Breast epithelium (tissue), 4 donors: Measurements from ENCODE around the gene PRR12. TPM values are rescaled to one million over a fixed set of nuclear protein-coding genes. Genes with fewer than 3 reads are reported as not detected.

Source experiments
- DNase-seq, 2 donors: peaks; one replicate each; pipeline ENCODE4 v3.0.0-alpha.2; 2019; ENCODE audit warnings: low spot score in 2 of 2
- H3K27ac ChIP-seq, 2 donors: fragments of 200-600 bp; sonication (generic) in 1 of 2; one replicate each; pipeline ENCODE4 v1.5.1; 2016 to 2019; ENCODE audit warnings: mild to moderate bottlenecking in 1 of 2
- H3K27me3 ChIP-seq, 2 donors: fragments of 200-600 bp; sonication (generic) in 1 of 2; one replicate each; pipeline versions ENCODE4 v1.5.1 to v1.6.0; 2017 to 2019; ENCODE audit warnings: control low read depth in 1 of 2, mild to moderate bottlenecking in 1 of 2
- H3K36me3 ChIP-seq: fragments of 200-600 bp; one replicate; pipeline ENCODE4 v1.5.1; 2019
- H3K4me1 ChIP-seq, 2 donors: fragments of 200-600 bp; sonication (generic); one replicate each; pipeline ENCODE4 v1.5.1; 2016 to 2019; ENCODE audit warnings: control low read depth in 1 of 2
- H3K4me3 ChIP-seq, 3 donors: fragments of 200-600 bp; sonication (generic); 1 replicate in 2 of 3; 2 replicates in 1 of 3; pipeline ENCODE4 v1.5.1; 2016 to 2019; ENCODE audit warnings: mild to moderate bottlenecking in 3 of 3, moderate library complexity in 2 of 3
- H3K9me3 ChIP-seq, 2 donors: fragments of 200-600 bp; sonication (generic) in 1 of 2; one replicate each; pipeline ENCODE4 v1.5.1; 2016 to 2019; ENCODE audit warnings: control low read depth in 1 of 2
- POLR2A ChIP-seq: fragments of 450-650 bp; IDR thresholded peaks from one replicate; pipeline ENCODE4 v1.6.1; 2016; ENCODE audit warnings: antibody characterized with exemption, mild to moderate bottlenecking, moderate library complexity
- POLR2AphosphoS5 ChIP-seq, 3 donors: sonication (generic); formaldehyde crosslinking; IDR thresholded peaks; one replicate each; pipeline ENCODE4 v1.6.1; 2017; ENCODE audit warnings: antibody characterized with exemption in 3 of 3
- intact Hi-C: fragments of 100-400 bp; cut with DNase I; formaldehyde crosslinking; loops from one replicate; pipeline ENCODE4 v1.15.1; 2023; ENCODE audit warnings: low total_unique reads
- total RNA-seq, 3 donors: library from RNA; depleted of rRNA; stranded (reverse); fragments of >200 nt; gene quantifications; one replicate each; pipeline ENCODE4 v1.1.0, GENCODE V29; 2016
- TF ChIP-seq, protein P1 (sequence below), 3 donors: fragments of 450-650 bp; IDR thresholded peaks; one replicate each; pipeline ENCODE4 v1.5.1; 2016 to 2017; ENCODE audit warnings: antibody characterized with exemption in 3 of 3, mild to moderate bottlenecking in 3 of 3, moderate library complexity in 3 of 3

PRR12 gene
- total RNA-seq, 3 donors from 2014 or later: 6.2 to 8.8 (median 6.3) TPM

DNA sequence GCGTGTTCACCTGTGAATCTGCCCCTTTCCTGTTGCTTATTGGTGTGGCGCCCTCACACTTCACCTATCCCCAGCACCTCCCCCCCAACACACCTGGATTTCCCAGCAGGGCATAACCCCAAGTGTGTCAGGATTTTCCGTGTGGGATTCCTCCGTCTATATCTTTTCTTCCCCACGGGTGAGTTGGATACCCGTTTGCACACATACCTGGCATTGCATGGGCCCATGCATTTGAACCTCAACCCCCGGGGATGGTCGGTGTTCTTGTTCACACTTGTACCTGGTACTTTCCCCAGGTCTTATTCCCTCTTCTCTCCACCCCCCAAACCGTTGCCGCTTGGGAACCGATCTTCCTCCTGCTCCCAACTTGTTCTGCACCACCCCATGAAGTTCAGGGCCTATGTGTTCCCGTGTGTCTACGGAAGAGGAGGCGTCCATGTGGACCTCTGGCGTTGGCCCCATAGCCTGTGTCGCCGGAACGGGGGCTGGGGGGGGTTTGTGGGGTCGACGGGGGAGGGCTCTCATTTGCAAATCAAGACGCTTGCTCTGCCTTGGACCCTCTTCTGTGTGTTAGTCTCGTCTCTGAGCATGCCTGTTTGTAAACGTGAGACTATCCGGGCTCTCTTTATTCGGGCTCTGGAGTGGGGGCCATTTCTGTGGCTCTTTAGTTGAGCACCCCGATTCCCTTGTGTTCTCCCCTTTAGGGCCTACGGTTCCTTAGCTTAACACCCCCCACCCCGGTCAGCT lies 1.7 kb downstream of the PRR12 start:
- no peak for DNase-seq
- peak overlapping the region; percentile 67 to 93 (median 77) for H3K4me3 ChIP-seq
- intact Hi-C loops: no loop called here
- peaks cover 4 to 6% of the 10 kb centered on the region in 2 donors for H3K4me1 ChIP-seq
- H3K27me3 ChIP-seq: no peaks in the 10 kb centered on the region
- TF ChIP-seq, protein P1, sequence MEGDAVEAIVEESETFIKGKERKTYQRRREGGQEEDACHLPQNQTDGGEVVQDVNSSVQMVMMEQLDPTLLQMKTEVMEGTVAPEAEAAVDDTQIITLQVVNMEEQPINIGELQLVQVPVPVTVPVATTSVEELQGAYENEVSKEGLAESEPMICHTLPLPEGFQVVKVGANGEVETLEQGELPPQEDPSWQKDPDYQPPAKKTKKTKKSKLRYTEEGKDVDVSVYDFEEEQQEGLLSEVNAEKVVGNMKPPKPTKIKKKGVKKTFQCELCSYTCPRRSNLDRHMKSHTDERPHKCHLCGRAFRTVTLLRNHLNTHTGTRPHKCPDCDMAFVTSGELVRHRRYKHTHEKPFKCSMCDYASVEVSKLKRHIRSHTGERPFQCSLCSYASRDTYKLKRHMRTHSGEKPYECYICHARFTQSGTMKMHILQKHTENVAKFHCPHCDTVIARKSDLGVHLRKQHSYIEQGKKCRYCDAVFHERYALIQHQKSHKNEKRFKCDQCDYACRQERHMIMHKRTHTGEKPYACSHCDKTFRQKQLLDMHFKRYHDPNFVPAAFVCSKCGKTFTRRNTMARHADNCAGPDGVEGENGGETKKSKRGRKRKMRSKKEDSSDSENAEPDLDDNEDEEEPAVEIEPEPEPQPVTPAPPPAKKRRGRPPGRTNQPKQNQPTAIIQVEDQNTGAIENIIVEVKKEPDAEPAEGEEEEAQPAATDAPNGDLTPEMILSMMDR (IDR thresholded peaks at IDR 0.05): no peak
- TF ChIP-seq POLR2A (no peak), POLR2AphosphoS5 (IDR thresholded peaks at IDR 0.05) (no peak)
- no peaks in the 10 kb centered on the region for H3K9me3 ChIP-seq
- H3K36me3 ChIP-seq: peaks cover 5% of the 10 kb centered on the region
- H3K27ac ChIP-seq: peak overlapping the region; percentile 83 to 86

DNA sequence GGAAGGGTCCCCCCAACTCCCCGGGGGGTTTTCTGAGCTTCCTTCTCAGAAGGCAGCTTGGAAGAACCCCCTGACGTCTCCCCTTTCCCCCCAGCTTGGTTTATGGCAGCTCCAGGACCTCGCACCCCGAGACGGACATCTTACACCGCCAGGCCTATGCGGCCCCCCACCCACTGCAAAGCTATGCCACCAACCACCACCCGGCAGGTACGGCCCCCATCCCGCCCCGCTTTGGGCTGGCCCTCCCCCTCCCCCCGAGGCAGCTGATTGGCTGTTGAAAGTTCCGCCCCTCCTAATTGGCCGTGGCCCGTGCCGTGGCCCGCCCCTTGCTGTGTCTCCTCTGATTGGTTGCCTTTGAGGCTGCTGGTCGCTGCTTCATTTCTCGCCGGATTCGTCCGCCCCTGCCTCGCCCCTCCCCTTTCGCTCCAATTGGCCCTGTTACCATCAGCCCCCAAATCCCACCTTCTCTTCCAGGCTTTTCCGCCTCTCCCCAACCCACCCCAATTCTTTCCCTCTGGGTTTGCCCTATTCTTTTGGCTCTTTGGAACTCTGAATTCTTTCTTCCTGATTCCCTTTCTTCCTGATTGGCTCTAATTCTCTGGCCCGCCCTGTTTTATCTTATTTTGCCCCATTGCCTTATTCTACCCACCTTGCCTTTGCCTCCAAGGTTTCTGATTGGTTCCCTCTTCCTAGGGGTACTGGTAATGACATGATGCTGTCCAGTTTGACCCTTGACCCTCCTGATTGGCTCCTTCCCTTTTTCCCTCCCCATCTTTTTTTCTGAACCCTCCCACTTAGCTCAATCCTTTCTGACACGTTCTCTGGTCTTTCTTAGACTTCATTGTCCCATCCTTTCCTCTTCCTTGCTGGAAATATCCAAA lies 2.5 kb downstream of the PRR12 start:
- H3K9me3 ChIP-seq: no peaks in the 10 kb centered on the region
- DNase-seq: peak; percentile 94 to 96
- peak in 1 of 3 donors; percentile 23 for TF ChIP-seq POLR2AphosphoS5 (IDR thresholded peaks at IDR 0.05)
- TF ChIP-seq, protein P1 (IDR thresholded peaks at IDR 0.05): no peak
- H3K4me1 ChIP-seq: peaks cover 4 to 6% of the 10 kb centered on the region in 2 donors
- no peaks in the 10 kb centered on the region for H3K27me3 ChIP-seq
- peak overlapping the region; percentile 67 to 93 (median 77) for H3K4me3 ChIP-seq
- intact Hi-C loops: no loop called here
- H3K27ac ChIP-seq: peak overlapping the region; percentile 83 to 86
- H3K36me3 ChIP-seq: peaks cover 5% of the 10 kb centered on the region

- Histone ChIP-seq H3K4me1 (peaks cover 4 to 6% of the 10 kb centered on the region in 2 donors), H3K27me3 (no peaks in the 10 kb centered on the region), H3K4me3 (no peak overlapping the region), H3K36me3 (peaks cover 5% of the 10 kb centered on the region), H3K9me3 (no peaks in the 10 kb centered on the region), H3K27ac (peak overlapping the region; percentile 83 to 86)
- TF ChIP-seq, protein P1 (IDR thresholded peaks at IDR 0.05): no peak
- intact Hi-C loops: no loop called here
- no peak for DNase-seq
These were observed 3.4 kb downstream of the PRR12 start for GRCh38 chr19:49594157-49594992.

DNA sequence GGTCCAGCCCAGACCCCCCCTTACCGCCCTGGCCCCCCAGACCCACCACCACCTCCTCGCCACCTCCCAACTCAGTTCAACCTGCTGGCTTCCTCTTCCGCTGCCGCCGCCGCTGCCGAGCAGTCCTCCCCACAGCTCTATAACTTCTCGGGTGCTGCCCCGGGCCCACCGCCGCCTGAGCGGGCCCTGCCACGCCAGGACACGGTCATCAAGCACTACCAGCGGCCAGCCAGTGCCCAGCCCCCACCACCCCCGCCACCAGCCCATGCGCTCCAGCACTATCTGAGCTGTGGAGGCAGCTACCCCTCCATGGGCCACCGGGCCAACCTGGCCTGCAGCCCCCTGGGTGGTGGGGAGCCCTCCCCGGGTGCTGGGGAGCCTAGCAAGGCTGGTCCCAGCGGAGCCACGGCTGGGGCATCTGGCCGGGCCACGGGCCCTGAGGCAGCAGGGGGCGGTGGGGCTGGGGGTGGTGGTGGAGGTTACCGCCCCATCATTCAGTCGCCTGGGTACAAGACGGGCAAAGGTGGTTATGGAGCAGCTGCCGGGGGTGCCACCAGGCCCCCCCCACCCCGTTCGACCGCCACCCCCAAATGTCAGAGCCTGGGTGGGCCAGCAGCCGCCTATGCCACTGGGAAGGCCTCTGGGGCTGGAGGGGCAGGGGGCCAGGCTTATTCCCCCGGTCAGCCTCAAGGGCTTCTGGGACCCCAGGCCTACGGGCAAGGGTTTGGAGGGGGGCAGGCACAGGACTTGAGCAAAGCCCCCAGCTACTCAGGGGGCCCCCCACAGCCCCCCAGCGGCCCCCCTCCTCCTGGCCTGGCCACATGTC lies 4.2 kb downstream of the PRR12 start:
- Histone ChIP-seq H3K4me3 (no peak overlapping the region), H3K9me3 (no peaks in the 10 kb centered on the region), H3K27me3 (no peaks in the 10 kb centered on the region), H3K27ac (no peak overlapping the region), H3K4me1 (peaks cover 4 to 6% of the 10 kb centered on the region in 2 donors), H3K36me3 (peaks cover 5% of the 10 kb centered on the region)
- no peak for DNase-seq
- TF ChIP-seq POLR2AphosphoS5 (IDR thresholded peaks at IDR 0.05) (no peak), POLR2A (no peak)
- TF ChIP-seq, protein P1 (IDR thresholded peaks at IDR 0.05): no peak
- intact Hi-C loops: no loop called here
